ENCODE data around the gene CPEB4. TPM values are rescaled to one million over a fixed set of nuclear protein-coding genes. Genes with fewer than 3 reads are reported as not detected.

Gene CPEB4
- total RNA-seq, 1 experiment from 2014 or later = 1.4 TPM

- no peak overlapping the region for H3K4me3 ChIP-seq (ENCODE audit: low read length)
- H4K20me1 ChIP-seq (ENCODE audit: insufficient read depth, low read depth, low read length) = no peaks in the 10 kb centered on the region
These were observed 19.7 kb downstream of the CPEB4 start for GRCh38 chr5:173907686-173908371.

GRCh38 chr5:173909199-173909598, 21.1 kb downstream of the CPEB4 start:
- Histone ChIP-seq H3K9ac (ENCODE audit: low read length) (no peak overlapping the region), H3K9me2 (replicated peaks; ENCODE audit: insufficient read depth, low read length) (no peaks in the 10 kb centered on the region), H4K20me1 (ENCODE audit: insufficient read depth, low read depth, low read length) (no peaks in the 10 kb centered on the region), H3K27ac (ENCODE audit: low read length) (no peak overlapping the region), H3K4me3 (ENCODE audit: low read length) (no peak overlapping the region), H3K4me1 (ENCODE audit: low read length) (peaks cover 6% of the 10 kb centered on the region), H3K79me2 (ENCODE audit: low read length) (no peaks in the 10 kb centered on the region), H3K36me3 (ENCODE audit: insufficient read depth, low read length) (no peaks in the 10 kb centered on the region), H2AFZ (ENCODE audit: low read length) (no peak overlapping the region), H3K27me3 (ENCODE audit: low read length) (no peaks in the 10 kb centered on the region), H3K4me2 (ENCODE audit: low read depth, low read length, poor library complexity, severe bottlenecking) (no peak overlapping the region), H3K9me3 (ENCODE audit: low read length) (no peaks in the 10 kb centered on the region)
- DNase-seq = no peak

More at GRCh38 chr5:173907686-173908371, 19.7 kb downstream of the CPEB4 start:
- Histone ChIP-seq H3K79me2 (ENCODE audit: low read length) (no peaks in the 10 kb centered on the region), H3K9me2 (replicated peaks; ENCODE audit: insufficient read depth, low read length) (no peaks in the 10 kb centered on the region), H3K4me1 (ENCODE audit: low read length) (peaks cover 6% of the 10 kb centered on the region), H3K4me2 (ENCODE audit: low read depth, low read length, poor library complexity, severe bottlenecking) (no peak overlapping the region), H3K9me3 (ENCODE audit: low read length) (no peaks in the 10 kb centered on the region), H3K27ac (ENCODE audit: low read length) (no peak overlapping the region), H3K36me3 (ENCODE audit: insufficient read depth, low read length) (no peaks in the 10 kb centered on the region), H2AFZ (ENCODE audit: low read length) (no peak overlapping the region), H3K27me3 (ENCODE audit: low read length) (no peaks in the 10 kb centered on the region), H3K9ac (ENCODE audit: low read length) (no peak overlapping the region)
- no peak for DNase-seq

- no peak for DNase-seq
- no peak overlapping the region for H2AFZ ChIP-seq (ENCODE audit: low read length)
- no peaks in the 10 kb centered on the region for H3K79me2 ChIP-seq (ENCODE audit: low read length)
- H3K27me3 ChIP-seq (ENCODE audit: low read length) = no peaks in the 10 kb centered on the region
- H3K36me3 ChIP-seq (ENCODE audit: insufficient read depth, low read length) = no peaks in the 10 kb centered on the region
- no peaks in the 10 kb centered on the region for H3K9me2 ChIP-seq (replicated peaks; ENCODE audit: insufficient read depth, low read length)
- no peak overlapping the region for H3K9ac ChIP-seq (ENCODE audit: low read length)
- H3K4me2 ChIP-seq (ENCODE audit: low read depth, low read length, poor library complexity, severe bottlenecking) = no peak overlapping the region
- no peaks in the 10 kb centered on the region for H4K20me1 ChIP-seq (ENCODE audit: insufficient read depth, low read depth, low read length)
- no peak overlapping the region for H3K4me3 ChIP-seq (ENCODE audit: low read length)
- no peaks in the 10 kb centered on the region for H3K9me3 ChIP-seq (ENCODE audit: low read length)
- no peak overlapping the region for H3K27ac ChIP-seq (ENCODE audit: low read length)
- H3K4me1 ChIP-seq (ENCODE audit: low read length) = peaks cover 6% of the 10 kb centered on the region
These were observed 22.1 kb downstream of the CPEB4 start for GRCh38 chr5:173910215-173910614.

GRCh38 chr5:173911623-173912022, 23.5 kb downstream of the CPEB4 start:
- no peak for DNase-seq
- no peak overlapping the region for H3K27ac ChIP-seq (ENCODE audit: low read length)
- no peak overlapping the region for H2AFZ ChIP-seq (ENCODE audit: low read length)
- H3K79me2 ChIP-seq (ENCODE audit: low read length) = no peaks in the 10 kb centered on the region
- peaks cover 14% of the 10 kb centered on the region for H3K4me1 ChIP-seq (ENCODE audit: low read length)
- H3K9me3 ChIP-seq (ENCODE audit: low read length) = no peaks in the 10 kb centered on the region
- H3K4me2 ChIP-seq (ENCODE audit: low read depth, low read length, poor library complexity, severe bottlenecking) = no peak overlapping the region
- H3K27me3 ChIP-seq (ENCODE audit: low read length) = no peaks in the 10 kb centered on the region
- no peak overlapping the region for H3K4me3 ChIP-seq (ENCODE audit: low read length)
- no peaks in the 10 kb centered on the region for H3K36me3 ChIP-seq (ENCODE audit: insufficient read depth, low read length)
- H4K20me1 ChIP-seq (ENCODE audit: insufficient read depth, low read depth, low read length) = no peaks in the 10 kb centered on the region
- H3K9ac ChIP-seq (ENCODE audit: low read length) = no peak overlapping the region
- H3K9me2 ChIP-seq (replicated peaks; ENCODE audit: insufficient read depth, low read length) = no peaks in the 10 kb centered on the region

GRCh38 chr5:173913686-173914321, 25.7 kb downstream of the CPEB4 start:
- no peak overlapping the region for H3K9ac ChIP-seq (ENCODE audit: low read length)
- no peaks in the 10 kb centered on the region for H4K20me1 ChIP-seq (ENCODE audit: insufficient read depth, low read depth, low read length)
- no peaks in the 10 kb centered on the region for H3K79me2 ChIP-seq (ENCODE audit: low read length)
- H3K27me3 ChIP-seq (ENCODE audit: low read length) = no peaks in the 10 kb centered on the region
- no peak overlapping the region for H3K4me3 ChIP-seq (ENCODE audit: low read length)
- no peak overlapping the region for H3K27ac ChIP-seq (ENCODE audit: low read length)
- H2AFZ ChIP-seq (ENCODE audit: low read length) = no peak overlapping the region
- H3K9me3 ChIP-seq (ENCODE audit: low read length) = no peaks in the 10 kb centered on the region
- DNase-seq = no peak
- no peaks in the 10 kb centered on the region for H3K9me2 ChIP-seq (replicated peaks; ENCODE audit: insufficient read depth, low read length)
- H3K4me1 ChIP-seq (ENCODE audit: low read length) = peaks cover 28% of the 10 kb centered on the region
- no peaks in the 10 kb centered on the region for H3K36me3 ChIP-seq (ENCODE audit: insufficient read depth, low read length)
- no peak overlapping the region for H3K4me2 ChIP-seq (ENCODE audit: low read depth, low read length, poor library complexity, severe bottlenecking)

GRCh38 chr5:173915310-173916014, 27.3 kb downstream of the CPEB4 start:
- Histone ChIP-seq H3K4me1 (ENCODE audit: low read length) (peaks cover 28% of the 10 kb centered on the region), H4K20me1 (ENCODE audit: insufficient read depth, low read depth, low read length) (no peaks in the 10 kb centered on the region), H3K79me2 (ENCODE audit: low read length) (no peaks in the 10 kb centered on the region), H3K27ac (ENCODE audit: low read length) (no peak overlapping the region), H3K9ac (ENCODE audit: low read length) (no peak overlapping the region), H3K9me2 (replicated peaks; ENCODE audit: insufficient read depth, low read length) (no peaks in the 10 kb centered on the region), H3K27me3 (ENCODE audit: low read length) (no peaks in the 10 kb centered on the region), H3K9me3 (ENCODE audit: low read length) (no peaks in the 10 kb centered on the region), H3K36me3 (ENCODE audit: insufficient read depth, low read length) (no peaks in the 10 kb centered on the region), H2AFZ (ENCODE audit: low read length) (no peak overlapping the region), H3K4me2 (ENCODE audit: low read depth, low read length, poor library complexity, severe bottlenecking) (no peak overlapping the region), H3K4me3 (ENCODE audit: low read length) (no peak overlapping the region)
- no peak for DNase-seq

- Histone ChIP-seq H2AFZ (ENCODE audit: low read length) (no peak overlapping the region), H3K4me1 (ENCODE audit: low read length) (peaks cover 28% of the 10 kb centered on the region), H3K4me2 (ENCODE audit: low read depth, low read length, poor library complexity, severe bottlenecking) (peak overlapping the region; percentile 76), H3K27ac (ENCODE audit: low read length) (no peak overlapping the region), H3K27me3 (ENCODE audit: low read length) (no peaks in the 10 kb centered on the region), H3K9me2 (replicated peaks; ENCODE audit: insufficient read depth, low read length) (no peaks in the 10 kb centered on the region), H3K9ac (ENCODE audit: low read length) (no peak overlapping the region), H3K36me3 (ENCODE audit: insufficient read depth, low read length) (no peaks in the 10 kb centered on the region), H3K4me3 (ENCODE audit: low read length) (no peak overlapping the region), H3K9me3 (ENCODE audit: low read length) (no peaks in the 10 kb centered on the region), H3K79me2 (ENCODE audit: low read length) (no peaks in the 10 kb centered on the region), H4K20me1 (ENCODE audit: insufficient read depth, low read depth, low read length) (no peaks in the 10 kb centered on the region)
- DNase-seq = peak; percentile 67
These were observed 28.1 kb downstream of the CPEB4 start for GRCh38 chr5:173916233-173916632.
